KMS-11 (cell line): ENCODE results near the gene ASPHD2.

ENCODE experiments used
- H2AFZ ChIP-seq: fragments of 200-600 bp; sonication (generic); 2 replicates; pipeline ENCODE4 v1.6.1; 2016; ENCODE audit warnings: antibody characterized with exemption, mixed run types, low read depth
- H3K27ac ChIP-seq: fragments of 200-600 bp; sonication (generic); 2 replicates; pipeline ENCODE4 v1.6.1; 2016; ENCODE audit warnings: mild to moderate bottlenecking, mixed run types
- H3K27me3 ChIP-seq: fragments of 200-600 bp; sonication (generic); 2 replicates; pipeline ENCODE4 v1.6.1; 2017; ENCODE audit warnings: mild to moderate bottlenecking, low read depth, mixed run types, moderate library complexity; ENCODE audit not compliant: insufficient read depth
- H3K36me3 ChIP-seq: fragments of 200-600 bp; sonication (generic); 2 replicates; pipeline ENCODE4 v1.6.1; 2017; ENCODE audit warnings: mild to moderate bottlenecking, mixed run types; ENCODE audit not compliant: insufficient read depth
- H3K4me1 ChIP-seq: fragments of 200-600 bp; sonication (generic); 2 replicates; pipeline ENCODE4 v1.6.1; 2016; ENCODE audit warnings: mild to moderate bottlenecking, low read depth, mixed run types; ENCODE audit not compliant: poor library complexity, severe bottlenecking
- H3K4me2 ChIP-seq: fragments of 200-600 bp; sonication (generic); 2 replicates; pipeline ENCODE4 v1.7.0; 2016; ENCODE audit warnings: mild to moderate bottlenecking, mixed run types
- H3K4me3 ChIP-seq: fragments of 200-600 bp; sonication (generic); IDR thresholded peaks from 2 replicates; pipeline ENCODE4 v1.6.1; 2017; ENCODE audit warnings: low read depth, low read length, mixed read lengths; ENCODE audit not compliant: insufficient read depth
- H3K79me2 ChIP-seq: fragments of 200-600 bp; sonication (generic); 2 replicates; pipeline ENCODE4 v1.6.1; 2016; ENCODE audit warnings: low read depth, mixed run types; ENCODE audit not compliant: insufficient read depth
- H3K9ac ChIP-seq: fragments of 200-600 bp; sonication (generic); 2 replicates; pipeline ENCODE4 v1.6.1; 2016; ENCODE audit warnings: mild to moderate bottlenecking, mixed run types
- H4K20me1 ChIP-seq: fragments of 200-600 bp; sonication (generic); 2 replicates; pipeline ENCODE4 v1.6.1; 2016; ENCODE audit warnings: mild to moderate bottlenecking, mixed run types; ENCODE audit not compliant: insufficient read depth
- TF ChIP-seq, protein P1 (sequence below): fragments of 200-600 bp; sonication (generic); conservative IDR thresholded peaks from 2 replicates; pipeline ENCODE4 v1.6.1; 2017; ENCODE audit warnings: low read depth, mild to moderate bottlenecking, antibody characterized with exemption, low read length, moderate library complexity, mixed read lengths

ASPHD2 gene

DNA sequence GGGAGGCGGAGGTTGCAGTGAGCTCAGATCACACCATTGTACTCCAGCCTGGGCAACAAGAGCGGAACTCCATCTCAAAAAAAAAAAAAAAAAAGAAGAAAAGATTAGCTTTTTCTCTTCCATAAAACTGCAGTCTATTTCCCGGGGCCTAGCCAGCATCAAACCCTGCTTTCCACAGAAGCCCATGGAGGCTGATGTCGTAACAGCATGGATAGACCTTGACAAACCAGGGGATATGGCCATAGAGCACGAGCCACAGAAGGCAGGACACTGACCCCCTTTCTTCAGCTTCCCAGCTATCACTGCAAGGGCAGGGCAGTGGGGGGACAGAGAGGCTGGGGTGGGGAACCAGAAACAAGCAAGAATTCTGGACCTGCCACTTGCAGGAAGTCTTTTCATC is 33.0 kb downstream of the ASPHD2 start:
- no peak overlapping the region for H3K4me2 ChIP-seq
- TF ChIP-seq, protein P1, sequence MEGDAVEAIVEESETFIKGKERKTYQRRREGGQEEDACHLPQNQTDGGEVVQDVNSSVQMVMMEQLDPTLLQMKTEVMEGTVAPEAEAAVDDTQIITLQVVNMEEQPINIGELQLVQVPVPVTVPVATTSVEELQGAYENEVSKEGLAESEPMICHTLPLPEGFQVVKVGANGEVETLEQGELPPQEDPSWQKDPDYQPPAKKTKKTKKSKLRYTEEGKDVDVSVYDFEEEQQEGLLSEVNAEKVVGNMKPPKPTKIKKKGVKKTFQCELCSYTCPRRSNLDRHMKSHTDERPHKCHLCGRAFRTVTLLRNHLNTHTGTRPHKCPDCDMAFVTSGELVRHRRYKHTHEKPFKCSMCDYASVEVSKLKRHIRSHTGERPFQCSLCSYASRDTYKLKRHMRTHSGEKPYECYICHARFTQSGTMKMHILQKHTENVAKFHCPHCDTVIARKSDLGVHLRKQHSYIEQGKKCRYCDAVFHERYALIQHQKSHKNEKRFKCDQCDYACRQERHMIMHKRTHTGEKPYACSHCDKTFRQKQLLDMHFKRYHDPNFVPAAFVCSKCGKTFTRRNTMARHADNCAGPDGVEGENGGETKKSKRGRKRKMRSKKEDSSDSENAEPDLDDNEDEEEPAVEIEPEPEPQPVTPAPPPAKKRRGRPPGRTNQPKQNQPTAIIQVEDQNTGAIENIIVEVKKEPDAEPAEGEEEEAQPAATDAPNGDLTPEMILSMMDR, result no peak
- no peaks in the 10 kb centered on the region for H3K4me1 ChIP-seq
- H3K27ac ChIP-seq, result no peak overlapping the region
- no peaks in the 10 kb centered on the region for H4K20me1 ChIP-seq
- H3K4me3 ChIP-seq, result no peak overlapping the region
- no peaks in the 10 kb centered on the region for H3K79me2 ChIP-seq
- H3K36me3 ChIP-seq, result peaks cover 4% of the 10 kb centered on the region; the same call in 1 of the 2 replicates
- no peak overlapping the region for H2AFZ ChIP-seq
- H3K9ac ChIP-seq, result no peak overlapping the region
- H3K27me3 ChIP-seq, result no peaks in the 10 kb centered on the region

DNA sequence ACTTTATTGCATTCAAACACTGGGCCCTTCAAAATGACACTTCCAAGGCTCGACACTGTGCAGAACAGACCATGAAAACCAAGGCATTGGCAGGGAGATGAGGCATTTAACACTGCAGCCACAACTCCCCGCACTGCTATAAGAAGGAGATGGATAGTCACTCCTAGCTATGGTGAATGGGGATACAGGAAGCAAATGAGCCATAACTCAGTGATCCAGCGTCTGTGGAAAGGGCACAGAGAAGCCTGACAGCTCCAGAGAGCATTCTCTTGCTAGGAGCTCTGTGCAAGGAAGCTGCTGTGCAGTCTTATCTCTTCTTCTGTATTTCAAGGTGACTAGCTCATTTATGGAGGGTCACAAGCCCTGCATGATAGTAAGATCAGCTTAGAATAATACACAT is 33.6 kb downstream of the ASPHD2 start:
- no peaks in the 10 kb centered on the region for H4K20me1 ChIP-seq
- no peaks in the 10 kb centered on the region for H3K27me3 ChIP-seq
- H3K9ac ChIP-seq, result no peak overlapping the region
- TF ChIP-seq, protein P1, result no peak
- no peaks in the 10 kb centered on the region for H3K79me2 ChIP-seq
- H2AFZ ChIP-seq, result no peak overlapping the region
- H3K4me2 ChIP-seq, result no peak overlapping the region
- no peaks in the 10 kb centered on the region for H3K36me3 ChIP-seq
- no peak overlapping the region for H3K27ac ChIP-seq
- no peaks in the 10 kb centered on the region for H3K4me1 ChIP-seq
- H3K4me3 ChIP-seq, result no peak overlapping the region

DNA sequence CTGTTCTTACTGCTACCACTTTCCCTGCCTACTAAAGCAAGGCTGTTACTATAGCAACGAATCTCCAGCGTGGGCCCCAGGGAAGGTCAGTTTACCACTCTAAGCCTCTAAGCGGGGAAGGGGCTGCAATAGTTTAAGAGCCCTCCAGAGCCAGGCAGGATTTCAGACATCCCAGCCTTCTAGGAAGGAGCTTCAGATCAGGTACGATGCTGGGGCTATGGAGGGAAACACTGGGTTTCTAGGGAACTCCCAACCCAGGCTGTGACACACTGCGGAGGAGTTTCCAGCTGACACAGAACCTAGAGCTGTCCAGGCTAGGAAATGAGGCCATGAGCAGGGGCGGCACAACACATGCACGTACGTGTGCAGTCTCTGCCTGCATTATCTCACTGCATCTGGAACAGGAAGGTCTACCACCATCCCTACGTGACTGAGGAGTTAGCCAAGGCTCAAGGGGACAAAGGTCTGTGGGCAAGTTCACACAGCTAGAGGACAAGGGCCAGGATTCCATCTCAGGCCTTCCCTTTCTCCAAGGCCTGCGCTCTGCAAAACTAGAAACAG is 34.1 kb downstream of the ASPHD2 start:
- Histone ChIP-seq H3K4me1 (no peaks in the 10 kb centered on the region), H3K4me3 (no peak overlapping the region), H3K9ac (no peak overlapping the region), H3K4me2 (no peak overlapping the region), H3K27ac (no peak overlapping the region), H3K79me2 (no peaks in the 10 kb centered on the region), H2AFZ (no peak overlapping the region), H4K20me1 (no peaks in the 10 kb centered on the region), H3K27me3 (no peaks in the 10 kb centered on the region), H3K36me3 (no peaks in the 10 kb centered on the region)
- TF ChIP-seq, protein P1, result no peak

DNA sequence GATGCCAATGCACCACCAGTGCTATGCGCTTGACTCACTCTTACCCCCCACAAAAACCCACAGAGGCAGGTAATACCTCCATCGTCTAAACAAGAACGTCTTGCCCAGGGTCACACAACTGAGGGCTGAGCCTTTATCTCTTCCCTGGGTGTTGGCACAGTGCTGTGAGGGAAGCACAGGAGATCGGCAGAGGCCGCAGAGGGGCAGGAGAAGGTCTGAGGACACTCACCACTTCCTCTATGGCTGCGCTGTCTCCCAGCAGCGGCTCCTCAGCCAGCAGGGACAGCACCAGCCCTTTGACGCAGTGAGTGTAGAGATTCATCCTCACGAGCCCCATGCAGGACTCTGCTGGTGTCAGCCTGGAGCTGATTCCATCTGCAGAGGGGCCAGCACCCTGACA is 34.6 kb downstream of the ASPHD2 start:
- H3K79me2 ChIP-seq, result no peaks in the 10 kb centered on the region
- no peak overlapping the region for H3K4me2 ChIP-seq
- H3K27ac ChIP-seq, result no peak overlapping the region
- H3K4me3 ChIP-seq, result no peak overlapping the region
- no peak overlapping the region for H2AFZ ChIP-seq
- H4K20me1 ChIP-seq, result no peaks in the 10 kb centered on the region
- H3K27me3 ChIP-seq, result no peaks in the 10 kb centered on the region
- no peak overlapping the region for H3K9ac ChIP-seq
- no peaks in the 10 kb centered on the region for H3K4me1 ChIP-seq
- H3K36me3 ChIP-seq, result no peaks in the 10 kb centered on the region
- TF ChIP-seq, protein P1, result no peak
